Measurements from ENCODE around the gene KDM2A.

The KDM2A gene

DNA sequence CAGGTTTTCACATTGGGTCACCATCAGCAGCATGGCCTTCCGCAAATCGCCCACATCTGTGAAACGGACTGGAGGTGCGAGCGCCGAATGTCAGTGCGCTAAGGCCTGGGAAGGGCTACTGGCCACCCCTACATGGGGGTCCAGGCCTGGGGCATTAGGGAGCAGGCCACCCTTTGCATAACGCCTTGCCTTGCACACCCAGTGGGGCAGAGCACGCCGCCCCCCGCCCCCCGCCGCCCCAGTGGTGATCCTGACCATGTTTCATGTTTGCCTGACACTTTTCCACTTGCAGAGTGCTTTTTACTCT lies 149.9 kb downstream of the KDM2A start:
- peaks cover 74% of the 10 kb centered on the region for H3K79me2 ChIP-seq (ENCODE audit: insufficient read depth, low read length)
- no peaks in the 10 kb centered on the region for H3K36me3 ChIP-seq (ENCODE audit: insufficient read depth, low read length)
- H3K4me1 ChIP-seq (ENCODE audit: insufficient read depth, low read length, poor library complexity, severe bottlenecking): peaks cover 50% of the 10 kb centered on the region
- TF ChIP-seq EZH2phosphoT487 (IDR thresholded peaks at IDR 0.05; ENCODE audit: borderline replicate concordance) (no peak), CTCF (conservative IDR thresholded peaks at IDR 0.05; ENCODE audit: low read length) (no peak)
- H4K20me1 ChIP-seq (ENCODE audit: insufficient read depth, low read length, poor library complexity, severe bottlenecking): peaks cover 53% of the 10 kb centered on the region
- H3K9me2 ChIP-seq (replicated peaks; ENCODE audit: low read depth, low read length): no peaks in the 10 kb centered on the region
- peak overlapping the region; percentile 94 for H3K9ac ChIP-seq (ENCODE audit: low read depth, low read length, poor library complexity, severe bottlenecking)
- H3K4me2 ChIP-seq (ENCODE audit: low read depth, low read length, poor library complexity, severe bottlenecking): peak overlapping the region; percentile 97
- no peaks in the 10 kb centered on the region for H3K9me3 ChIP-seq (ENCODE audit: insufficient read depth, low read depth, low read length)
- H2AFZ ChIP-seq (ENCODE audit: low read length): no peak overlapping the region
- peak overlapping the region; percentile 90 for H3K4me3 ChIP-seq (ENCODE audit: low read length, poor library complexity, severe bottlenecking)
- peaks cover 13% of the 10 kb centered on the region for H3F3A ChIP-seq (ENCODE audit: low read depth)
- no peaks in the 10 kb centered on the region for H3K27me3 ChIP-seq (ENCODE audit: insufficient read depth, low read length, poor library complexity, severe bottlenecking)

- peak overlapping the region; percentile 97 for H3K4me2 ChIP-seq (ENCODE audit: low read depth, low read length, poor library complexity, severe bottlenecking)
- no peaks in the 10 kb centered on the region for H3K27me3 ChIP-seq (ENCODE audit: insufficient read depth, low read length, poor library complexity, severe bottlenecking)
- peaks cover 53% of the 10 kb centered on the region for H3K4me1 ChIP-seq (ENCODE audit: insufficient read depth, low read length, poor library complexity, severe bottlenecking)
- H3K36me3 ChIP-seq (ENCODE audit: insufficient read depth, low read length): no peaks in the 10 kb centered on the region; the same call in 1 of the 2 replicates
- no peak for TF ChIP-seq EZH2phosphoT487 (IDR thresholded peaks at IDR 0.05; ENCODE audit: borderline replicate concordance)
- TF ChIP-seq CTCF (conservative IDR thresholded peaks at IDR 0.05; ENCODE audit: low read length): no peak
- peaks cover 81% of the 10 kb centered on the region for H3K79me2 ChIP-seq (ENCODE audit: insufficient read depth, low read length)
- peak overlapping the region; percentile 94 for H3K9ac ChIP-seq (ENCODE audit: low read depth, low read length, poor library complexity, severe bottlenecking)
- H3F3A ChIP-seq (ENCODE audit: low read depth): peaks cover 13% of the 10 kb centered on the region
- H3K9me2 ChIP-seq (replicated peaks; ENCODE audit: low read depth, low read length): no peaks in the 10 kb centered on the region
- H3K4me3 ChIP-seq (ENCODE audit: low read length, poor library complexity, severe bottlenecking): peak overlapping the region; percentile 90
- H3K9me3 ChIP-seq (ENCODE audit: insufficient read depth, low read depth, low read length): no peaks in the 10 kb centered on the region
- no peak overlapping the region for H2AFZ ChIP-seq (ENCODE audit: low read length)
- peaks cover 57% of the 10 kb centered on the region for H4K20me1 ChIP-seq (ENCODE audit: insufficient read depth, low read length, poor library complexity, severe bottlenecking)
Observed at GRCh38 chr11:67269401-67270255, 150.6 kb downstream of the KDM2A start.

DNA sequence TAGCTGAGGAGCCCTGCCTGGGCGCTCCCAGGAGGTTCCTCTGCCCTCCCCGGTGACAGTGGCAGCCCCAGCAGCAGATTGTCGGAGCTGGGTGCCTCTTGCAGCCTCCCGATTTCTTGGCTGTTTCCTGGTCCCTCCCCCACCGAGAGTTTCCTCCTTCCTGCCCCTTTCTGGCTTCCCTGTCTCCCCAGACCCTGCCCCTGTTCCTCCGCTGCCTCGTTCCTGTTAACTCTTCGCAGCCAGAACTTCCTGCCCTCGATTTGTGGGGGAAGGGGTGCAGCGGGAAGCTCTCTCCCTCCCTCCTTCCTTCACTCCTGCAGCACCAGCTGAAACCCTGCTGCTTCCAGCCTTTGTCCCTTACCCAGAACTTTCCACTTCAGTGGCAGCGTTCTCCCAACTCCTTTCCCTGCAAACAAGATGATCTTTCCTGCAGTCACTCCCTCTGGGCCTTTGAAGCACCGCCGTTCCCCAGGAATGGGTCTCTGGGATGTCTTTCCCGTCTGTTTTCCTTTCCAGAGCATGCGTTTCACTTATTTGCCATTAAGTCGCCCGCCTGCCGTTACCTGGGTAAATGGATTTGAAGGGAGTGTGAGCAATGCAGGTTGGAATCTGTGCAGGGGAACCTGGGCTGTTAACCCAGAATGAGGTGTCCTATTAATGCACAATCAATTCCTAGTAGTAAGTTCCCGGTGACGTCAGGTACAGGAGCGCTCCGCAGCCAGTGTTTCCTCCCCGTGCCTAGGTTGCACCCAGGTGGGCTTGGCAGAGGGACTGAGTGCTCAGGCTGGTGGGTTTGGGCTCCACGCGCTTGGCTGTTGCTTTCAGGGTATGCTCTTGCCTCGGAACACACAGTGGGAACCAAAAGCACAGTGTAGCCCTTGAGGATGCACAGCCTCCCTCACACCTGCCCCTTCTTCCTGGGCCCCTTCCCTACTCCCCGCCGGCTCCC lies 151.5 kb downstream of the KDM2A start:
- Histone ChIP-seq H4K20me1 (ENCODE audit: insufficient read depth, low read length, poor library complexity, severe bottlenecking) (peaks cover 61% of the 10 kb centered on the region), H3K79me2 (ENCODE audit: insufficient read depth, low read length) (peaks cover 90% of the 10 kb centered on the region), H3K4me3 (ENCODE audit: low read length, poor library complexity, severe bottlenecking) (peak overlapping the region; percentile 90), H3K4me2 (ENCODE audit: low read depth, low read length, poor library complexity, severe bottlenecking) (peak overlapping the region; percentile 97), H3K4me1 (ENCODE audit: insufficient read depth, low read length, poor library complexity, severe bottlenecking) (peaks cover 62% of the 10 kb centered on the region), H3K9me2 (replicated peaks; ENCODE audit: low read depth, low read length) (no peaks in the 10 kb centered on the region), H3K36me3 (ENCODE audit: insufficient read depth, low read length) (peaks cover 2% of the 10 kb centered on the region; the same call in 1 of the 2 replicates), H2AFZ (ENCODE audit: low read length) (no peak overlapping the region), H3F3A (ENCODE audit: low read depth) (peaks cover 13% of the 10 kb centered on the region), H3K9me3 (ENCODE audit: insufficient read depth, low read depth, low read length) (no peaks in the 10 kb centered on the region), H3K9ac (ENCODE audit: low read depth, low read length, poor library complexity, severe bottlenecking) (peak overlapping the region; percentile 94), H3K27me3 (ENCODE audit: insufficient read depth, low read length, poor library complexity, severe bottlenecking) (no peaks in the 10 kb centered on the region)
- TF ChIP-seq CTCF (conservative IDR thresholded peaks at IDR 0.05; ENCODE audit: low read length): no peak
- TF ChIP-seq EZH2phosphoT487 (IDR thresholded peaks at IDR 0.05; ENCODE audit: borderline replicate concordance): no peak
